Endothelial cell of umbilical vein (primary cell): ENCODE results near the gene SEMA3G. TPM values are rescaled to one million over a fixed set of nuclear protein-coding genes. Genes with fewer than 3 reads are reported as not detected.

Source experiments
- BruUV-seq: library from RNA; stranded (reverse); fragments of 400-500 nt; replicated peaks from 2 replicates; lab custom pipeline; 2021; lab: Mats Ljungman, UMichigan
- CTCF ChIA-PET: fragments of 300-600, 350-600 bp; sonication (Branson Sonifier 250); formaldehyde crosslinking; loops from one replicate; lab custom pipeline; 2021; ENCODE audit warnings: antibody characterized with exemption, inconsistent platforms; lab: Charles Lee
- POLR2A ChIA-PET: fragments of 300-600, 350-600 bp; sonication (Branson Sonifier 250); formaldehyde crosslinking; loops from one replicate; lab custom pipeline; 2021; ENCODE audit warnings: antibody characterized with exemption, inconsistent platforms; lab: Charles Lee
- DNase-seq: peaks from one replicate; pipeline ENCODE4 v3.0.0-alpha.2; 2011; ENCODE audit warnings: low read depth, low spot score
- FAIRE-seq: peaks from 2 replicates; lab custom pipeline; 2011; peaks lifted over from hg19 to GRCh38; lab: Jason Lieb, UNC
- H2AFZ ChIP-seq: 2 replicates; pipeline ENCODE4 v1.6.0; 2012; ENCODE audit warnings: low read depth, low read length, control low read depth, inconsistent platforms
- H3K27ac ChIP-seq: 2 replicates; pipeline ENCODE4 v1.5.1; 2011; ENCODE audit warnings: low read depth, mild to moderate bottlenecking, control low read depth, low read length, moderate library complexity; ENCODE audit not compliant: insufficient read depth
- H3K27me3 ChIP-seq, 2 experiments: 2 replicates each; pipeline versions ENCODE4 v1.6.0 to v1.6.1; 2011; ENCODE audit warnings: low read length in 2 of 2, mixed read lengths in 1 of 2; ENCODE audit not compliant: control insufficient read depth in 2 of 2, insufficient read depth in 2 of 2
- H3K36me3 ChIP-seq, 2 experiments: 2 replicates in 1 of 2; 3 replicates in 1 of 2; pipeline ENCODE4 v1.5.1; 2011; ENCODE audit warnings: low read length in 2 of 2, mild to moderate bottlenecking in 1 of 2, moderate library complexity in 1 of 2; ENCODE audit not compliant: control insufficient read depth in 2 of 2, insufficient read depth in 2 of 2; ENCODE audit errors: extremely low read depth in 1 of 2
- H3K4me1 ChIP-seq: 3 replicates; pipeline ENCODE4 v1.5.1; 2011; ENCODE audit warnings: mild to moderate bottlenecking, low read length; ENCODE audit not compliant: control insufficient read depth, insufficient read depth; ENCODE audit errors: extremely low read depth
- H3K4me2 ChIP-seq: 2 replicates; pipeline ENCODE4 v1.6.1; 2011; ENCODE audit warnings: low read length, control low read depth, mixed read lengths; ENCODE audit not compliant: insufficient read depth
- H3K4me3 ChIP-seq, 3 experiments: fragments of 200-600 bp in 1 of 3; sonication (generic), shearing (Covaris generic) in 1 of 3; replicated peaks in 1 of 3; 2 replicates each; pipeline ENCODE4 v1.5.1; 2011 to 2016; ENCODE audit warnings: control low read depth in 3 of 3, low read length in 3 of 3, mild to moderate bottlenecking in 2 of 3, inconsistent platforms in 1 of 3, low read depth in 1 of 3, moderate library complexity in 1 of 3; ENCODE audit not compliant: insufficient read depth in 1 of 3
- H3K79me2 ChIP-seq: 2 replicates; pipeline ENCODE4 v1.6.0; 2012; ENCODE audit warnings: low read length, inconsistent platforms; ENCODE audit not compliant: control insufficient read depth, insufficient read depth
- H3K9ac ChIP-seq: replicated peaks from 2 replicates; pipeline ENCODE3; 2011; ENCODE audit warnings: low read length, control low read depth; ENCODE audit not compliant: insufficient read depth; ENCODE audit errors: extremely low read depth
- H3K9me1 ChIP-seq: replicated peaks from 3 replicates; pipeline ENCODE4 v1.6.0; 2011; ENCODE audit warnings: mild to moderate bottlenecking, low read length; ENCODE audit not compliant: control insufficient read depth, insufficient read depth; ENCODE audit errors: extremely low read depth
- H3K9me3 ChIP-seq: replicated peaks from 2 replicates; pipeline ENCODE4 v1.5.1; 2012; ENCODE audit warnings: low read length, inconsistent platforms; ENCODE audit not compliant: control insufficient read depth, insufficient read depth
- H4K20me1 ChIP-seq: replicated peaks from 2 replicates; pipeline ENCODE3; 2011; ENCODE audit warnings: mild to moderate bottlenecking, low read length; ENCODE audit not compliant: control insufficient read depth, insufficient read depth; ENCODE audit errors: extremely low read depth
- EZH2 ChIP-seq: IDR thresholded peaks from 2 replicates; pipeline ENCODE4 v1.6.1; 2012; ENCODE audit warnings: borderline replicate concordance, low read depth, mild to moderate bottlenecking, moderate library complexity, low read length, inconsistent platforms; ENCODE audit not compliant: severe bottlenecking
- FOS ChIP-seq: IDR thresholded peaks from 2 replicates; pipeline ENCODE4 v1.6.1; 2011; ENCODE audit warnings: mild to moderate bottlenecking, low read length, moderate library complexity, borderline replicate concordance; ENCODE audit not compliant: insufficient read depth
- GATA2 ChIP-seq: IDR thresholded peaks from 2 replicates; pipeline ENCODE4 v1.7.0; 2011; ENCODE audit warnings: low read depth, mild to moderate bottlenecking, moderate library complexity, mixed read lengths, low read length; ENCODE audit not compliant: insufficient read length, insufficient read depth
- JUN ChIP-seq: IDR thresholded peaks from 2 replicates; pipeline ENCODE4 v1.6.1; 2011; ENCODE audit warnings: borderline replicate concordance, low read depth; ENCODE audit not compliant: insufficient read length, insufficient read depth
- MYC ChIP-seq: IDR thresholded peaks from one replicate; pipeline ENCODE4 v1.6.1; 2011; ENCODE audit warnings: mild to moderate bottlenecking, low read depth, low read length
- POLR2A ChIP-seq: IDR thresholded peaks from 2 replicates; pipeline ENCODE4 v1.6.1; 2012; ENCODE audit warnings: low read depth, mild to moderate bottlenecking, control low read depth, low read length
- POLR2AphosphoS5 ChIP-seq: IDR thresholded peaks from 2 replicates; pipeline ENCODE4 v1.6.1; 2012; ENCODE audit warnings: low read depth, mild to moderate bottlenecking, control low read depth, low read length, moderate library complexity; ENCODE audit not compliant: insufficient read depth
- dilution Hi-C: fragments of 300-500 bp; cut with MboI; formaldehyde crosslinking; loops from one replicate; pipeline ENCODE4 v1.15.0; 2019; ENCODE audit warnings: low sequenced_read_pairs; ENCODE audit not compliant: extremely low pct_ligation_motif_present
- intact Hi-C: fragments of 100-400 bp; cut with micrococcal nuclease; formaldehyde crosslinking; loops from one replicate; pipeline ENCODE4 v1.10.0; 2022
- polyA plus RNA-seq, 4 experiments: library from polyadenylated mRNA; depleted of rRNA in 3 of 4; stranded (reverse) in 3 of 4; unstranded in 1 of 4; fragments of >200 nt; gene quantifications; 2 replicates each; pipeline versions ENCODE4 v1.2.1 to v1.2.3, GENCODE V29; 2011 to 2012; ENCODE audit warnings: missing spikeins in 1 of 4
- total RNA-seq: library from RNA; stranded (reverse); gene quantifications from 2 replicates; pipeline ENCODE4 v1.2.3, GENCODE V29; 2021
- TF ChIP-seq, protein P1 (sequence below): IDR thresholded peaks from 2 replicates; pipeline ENCODE4 v1.6.1; 2011; ENCODE audit not compliant: insufficient read depth, insufficient read length
- TF ChIP-seq, protein P2 (sequence below), 2 donors: IDR thresholded peaks; 1 replicate in 1 of 2; 2 replicates in 1 of 2; pipeline ENCODE4 v1.5.1; 2011; ENCODE audit warnings: low read length in 2 of 2, mild to moderate bottlenecking in 2 of 2, moderate library complexity in 2 of 2, control low read depth in 1 of 2, inconsistent platforms in 1 of 2, low read depth in 1 of 2; ENCODE audit not compliant: insufficient read depth in 1 of 2; ENCODE audit errors: extremely low read depth in 1 of 2

Gene SEMA3G
- total and polyA plus RNA-seq, 2 donors (not counting 3 experiments of a cell fraction or from before 2014, with no cell fraction given) = 22.6 to 27.9 TPM

DNA sequence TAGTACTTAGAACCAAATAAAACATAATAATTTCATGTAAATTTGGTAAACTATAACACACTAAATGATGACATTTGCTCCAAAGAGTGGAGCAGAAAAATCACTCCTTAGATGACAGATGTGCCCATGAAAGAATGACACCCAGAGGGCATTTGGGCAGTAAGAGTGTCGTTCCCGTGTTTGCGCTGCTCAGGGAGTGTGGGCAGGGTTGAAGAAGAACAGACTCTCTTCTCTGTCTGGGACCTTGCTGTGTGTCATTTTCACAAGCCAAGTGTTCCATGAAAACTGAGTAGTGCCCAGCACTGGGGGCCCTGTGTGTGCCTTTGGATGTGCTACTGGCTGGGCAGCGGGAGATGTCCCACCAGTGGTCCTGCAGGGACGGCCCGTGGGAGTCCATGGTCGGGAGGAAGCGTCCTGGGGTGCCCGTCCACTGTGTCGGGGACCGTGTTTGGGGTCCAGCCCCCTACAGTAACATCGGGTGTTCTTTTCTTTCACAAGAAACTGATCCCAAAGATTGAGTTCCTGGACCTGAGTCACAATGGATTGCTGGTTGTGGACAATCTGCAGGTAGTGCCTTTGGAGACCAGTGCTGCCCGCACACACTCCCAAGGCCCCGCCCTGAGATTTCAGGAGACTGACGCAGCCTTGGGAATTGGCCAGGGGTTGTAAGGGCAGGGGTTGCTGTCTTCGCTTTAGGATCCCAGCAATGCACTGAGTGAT lies 32.3 kb upstream of the SEMA3G start:
- Histone ChIP-seq H2AFZ (no peak overlapping the region), H3K79me2 (no peaks in the 10 kb centered on the region), H3K27ac (no peak overlapping the region), H3K27me3 (no peaks in the 10 kb centered on the region), H3K36me3 (peaks cover 30 to 73% of the 10 kb centered on the region in 2 experiments), H3K4me2 (no peak overlapping the region), H3K9me1 (no peaks in the 10 kb centered on the region), H3K9me3 (no peaks in the 10 kb centered on the region), H4K20me1 (no peaks in the 10 kb centered on the region), H3K4me1 (no peaks in the 10 kb centered on the region), H3K9ac (no peak overlapping the region), H3K4me3 (no peak overlapping the region)
- ChIA-PET POLR2A (no interaction called here), CTCF (no interaction called here)
- dilution Hi-C loops (no loop called here), intact Hi-C loops (loop anchor here (10.0 kb wide), 1 partner anchor 208 kb away; the partner anchor contains the start of genes GNL3 and PBRM1)
- BruUV-seq = no TSS peak
- no peak for FAIRE-seq
- TF ChIP-seq POLR2AphosphoS5 (no peak), MYC (no peak), EZH2 (no peak), JUN (no peak), GATA2 (no peak), FOS (no peak), POLR2A (no peak)
- TF ChIP-seq, protein P1, sequence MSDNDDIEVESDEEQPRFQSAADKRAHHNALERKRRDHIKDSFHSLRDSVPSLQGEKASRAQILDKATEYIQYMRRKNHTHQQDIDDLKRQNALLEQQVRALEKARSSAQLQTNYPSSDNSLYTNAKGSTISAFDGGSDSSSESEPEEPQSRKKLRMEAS = no peak
- TF ChIP-seq, protein P2, sequence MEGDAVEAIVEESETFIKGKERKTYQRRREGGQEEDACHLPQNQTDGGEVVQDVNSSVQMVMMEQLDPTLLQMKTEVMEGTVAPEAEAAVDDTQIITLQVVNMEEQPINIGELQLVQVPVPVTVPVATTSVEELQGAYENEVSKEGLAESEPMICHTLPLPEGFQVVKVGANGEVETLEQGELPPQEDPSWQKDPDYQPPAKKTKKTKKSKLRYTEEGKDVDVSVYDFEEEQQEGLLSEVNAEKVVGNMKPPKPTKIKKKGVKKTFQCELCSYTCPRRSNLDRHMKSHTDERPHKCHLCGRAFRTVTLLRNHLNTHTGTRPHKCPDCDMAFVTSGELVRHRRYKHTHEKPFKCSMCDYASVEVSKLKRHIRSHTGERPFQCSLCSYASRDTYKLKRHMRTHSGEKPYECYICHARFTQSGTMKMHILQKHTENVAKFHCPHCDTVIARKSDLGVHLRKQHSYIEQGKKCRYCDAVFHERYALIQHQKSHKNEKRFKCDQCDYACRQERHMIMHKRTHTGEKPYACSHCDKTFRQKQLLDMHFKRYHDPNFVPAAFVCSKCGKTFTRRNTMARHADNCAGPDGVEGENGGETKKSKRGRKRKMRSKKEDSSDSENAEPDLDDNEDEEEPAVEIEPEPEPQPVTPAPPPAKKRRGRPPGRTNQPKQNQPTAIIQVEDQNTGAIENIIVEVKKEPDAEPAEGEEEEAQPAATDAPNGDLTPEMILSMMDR (IDR thresholded peaks at IDR 0.05; ENCODE audit: extremely low read depth in 1 of 2, insufficient read depth in 1 of 2, low read depth in 1 of 2, low read length in 2 of 2) = no peak
- DNase-seq = no peak
